GM12878 (cell line): ENCODE results near the gene UFC1. TPM values are rescaled to one million over a fixed set of nuclear protein-coding genes. Genes with fewer than 3 reads are reported as not detected.

ENCODE experiments used
- BRCA1 ChIP-seq: IDR thresholded peaks from 2 replicates; pipeline ENCODE4 v1.6.1; 2011; ENCODE audit warnings: low read depth, low read length, improper control_type of control experiment
- CBFB ChIP-seq: IDR thresholded peaks from 2 replicates; pipeline ENCODE4 v1.6.1; 2016; ENCODE audit warnings: antibody characterized with exemption, low read depth
- CHD1 ChIP-seq: IDR thresholded peaks from 2 replicates; pipeline ENCODE4 v1.6.1; 2012; ENCODE audit warnings: low read depth, low read length, improper control_type of control experiment
- CREM ChIP-seq: IDR thresholded peaks from 2 replicates; pipeline ENCODE4 v1.6.1; 2014; ENCODE audit warnings: antibody characterized with exemption, low read depth
- ETV6 ChIP-seq, 2 experiments: fragments of 450-650 bp in 1 of 2; IDR thresholded peaks in 1 of 2; conservative IDR thresholded peaks in 1 of 2; 2 replicates each; pipeline ENCODE4 v1.6.1; 2014; ENCODE audit warnings: antibody characterized with exemption in 1 of 2, borderline replicate concordance in 1 of 2, low read depth in 1 of 2, mild to moderate bottlenecking in 1 of 2, moderate library complexity in 1 of 2
- FOXK2 ChIP-seq: fragments of 450-650 bp; IDR thresholded peaks from 2 replicates; pipeline ENCODE4 v1.6.1; 2017; ENCODE audit warnings: mild to moderate bottlenecking, moderate library complexity
- FOXM1 ChIP-seq: IDR thresholded peaks from 2 replicates; pipeline ENCODE4 v1.6.1; 2012; ENCODE audit warnings: low read depth, mild to moderate bottlenecking, inconsistent platforms, low read length, moderate library complexity
- GATAD2B ChIP-seq: fragments of 450-650 bp; conservative IDR thresholded peaks from 2 replicates; pipeline ENCODE4 v1.6.1; 2017; ENCODE audit warnings: low read depth, mild to moderate bottlenecking, moderate library complexity
- IKZF2 ChIP-seq, 2 experiments: fragments of 450-650 bp; IDR thresholded peaks; 2 replicates each; pipeline ENCODE4 v1.6.1; 2017; ENCODE audit warnings: mild to moderate bottlenecking in 2 of 2, moderate library complexity in 2 of 2
- JUND ChIP-seq: IDR thresholded peaks from 2 replicates; pipeline ENCODE4 v1.6.1; 2012; ENCODE audit warnings: low read depth, mild to moderate bottlenecking, low read length, improper control_type of control experiment, moderate library complexity
- MEF2A ChIP-seq: IDR thresholded peaks from 2 replicates; pipeline ENCODE4 v1.6.1; 2011; ENCODE audit warnings: low read depth, mild to moderate bottlenecking, low read length, moderate library complexity; ENCODE audit not compliant: insufficient read depth
- POLR2A ChIP-seq: IDR thresholded peaks from 2 replicates; pipeline ENCODE4 v1.6.1; 2011; ENCODE audit warnings: low read depth, mild to moderate bottlenecking, low read length
- RAD51 ChIP-seq: fragments of 450-650 bp; IDR thresholded peaks from 2 replicates; pipeline ENCODE4 v1.6.1; 2016; ENCODE audit warnings: moderate library complexity, mild to moderate bottlenecking, inconsistent platforms
- RFX5 ChIP-seq: IDR thresholded peaks from 2 replicates; pipeline ENCODE4 v1.6.1; 2011; ENCODE audit warnings: low read depth, low read length, improper control_type of control experiment
- RUNX3 ChIP-seq: IDR thresholded peaks from 2 replicates; pipeline ENCODE4 v1.6.1; 2012; ENCODE audit warnings: low read length, inconsistent platforms
- SP1 ChIP-seq: IDR thresholded peaks from one replicate; pipeline ENCODE4 v1.6.1; 2011; ENCODE audit warnings: low read depth, low read length
- TAF1 ChIP-seq: IDR thresholded peaks from 2 replicates; pipeline ENCODE4 v1.6.1; 2011; ENCODE audit warnings: mild to moderate bottlenecking, low read depth, low read length, borderline replicate concordance
- TCF3 ChIP-seq: IDR thresholded peaks from 2 replicates; pipeline ENCODE4 v1.6.1; 2012; ENCODE audit warnings: low read depth, mild to moderate bottlenecking, low read length, borderline replicate concordance; ENCODE audit not compliant: insufficient read depth
- ZNF207 ChIP-seq: fragments of 450-650 bp; IDR thresholded peaks from 2 replicates; pipeline ENCODE4 v1.6.1; 2014; ENCODE audit warnings: antibody characterized with exemption, mild to moderate bottlenecking, borderline replicate concordance
- ZNF274 ChIP-seq: IDR thresholded peaks from one replicate; pipeline ENCODE4 v1.8.0; 2011; ENCODE audit not compliant: insufficient read length, insufficient read depth
- ZNF384 ChIP-seq: IDR thresholded peaks from 2 replicates; pipeline ENCODE4 v1.6.1; 2012; ENCODE audit warnings: low read depth, mild to moderate bottlenecking, low read length, improper control_type of control experiment, borderline replicate concordance
- ZZZ3 ChIP-seq: IDR thresholded peaks from 2 replicates; pipeline ENCODE4 v1.6.1; 2011; ENCODE audit warnings: low read depth; ENCODE audit not compliant: control insufficient read depth, insufficient read length
- polyA plus RNA-seq, 11 experiments: library from polyadenylated mRNA; depleted of rRNA in 4 of 11; unstranded in 6 of 11; stranded (reverse) in 5 of 11; fragments of >200 nt; fragmentation: Nextera tagmentation in 4 of 11; fragmentation: Illumina TruSeq in 1 of 11; extraction: Ambion mirVana in 4 of 11; extraction: Trizol in 1 of 11; gene quantifications; 1 replicate in 1 of 11; 2 replicates in 10 of 11; pipeline versions ENCODE4 v1.2.1 to v1.2.3, GENCODE V29; 2011 to 2016; ENCODE audit warnings: inconsistent platforms in 2 of 11, missing spikeins in 2 of 11, low read depth in 1 of 11
- total RNA-seq, 4 experiments: library from RNA; depleted of rRNA in 3 of 4; stranded (reverse); fragments of >200 nt in 3 of 4; fragmentation: Illumina TruSeq in 1 of 4; extraction: Trizol in 1 of 4; gene quantifications; 2 replicates each; pipeline versions ENCODE4 v1.2.1 to v1.2.3, GENCODE V29; 2013 to 2021
- TF ChIP-seq, protein P1 (sequence below): fragments of 450-650 bp; IDR thresholded peaks from 2 replicates; pipeline ENCODE4 v1.6.1; 2014; ENCODE audit warnings: mild to moderate bottlenecking
- TF ChIP-seq, protein P2 (sequence below): fragments of 450-650 bp; IDR thresholded peaks from 2 replicates; pipeline ENCODE4 v1.6.1; 2017; ENCODE audit warnings: mild to moderate bottlenecking
- TF ChIP-seq, protein P3 (sequence below): IDR thresholded peaks from 2 replicates; pipeline ENCODE4 v1.6.1; 2011; ENCODE audit warnings: low read depth, mild to moderate bottlenecking, low read length, moderate library complexity, borderline replicate concordance; ENCODE audit errors: extremely low read depth
- TF ChIP-seq, protein P4 (sequence below): IDR thresholded peaks from 2 replicates; pipeline ENCODE4 v1.6.1; 2011; ENCODE audit warnings: borderline replicate concordance, low read depth, mild to moderate bottlenecking, moderate library complexity, mixed read lengths, low read length; ENCODE audit not compliant: insufficient read depth; ENCODE audit errors: extremely low read length
- TF ChIP-seq, protein P5 (sequence below): fragments of 450-650 bp; IDR thresholded peaks from 2 replicates; pipeline ENCODE4 v1.6.1; 2016; ENCODE audit warnings: mild to moderate bottlenecking

UFC1 gene
- total and polyA plus RNA-seq, 10 of the 15 experiments (the other 5 are each of a cell fraction or from before 2014, with no cell fraction given), result 95.9 to 239 (median 151) TPM

DNA sequence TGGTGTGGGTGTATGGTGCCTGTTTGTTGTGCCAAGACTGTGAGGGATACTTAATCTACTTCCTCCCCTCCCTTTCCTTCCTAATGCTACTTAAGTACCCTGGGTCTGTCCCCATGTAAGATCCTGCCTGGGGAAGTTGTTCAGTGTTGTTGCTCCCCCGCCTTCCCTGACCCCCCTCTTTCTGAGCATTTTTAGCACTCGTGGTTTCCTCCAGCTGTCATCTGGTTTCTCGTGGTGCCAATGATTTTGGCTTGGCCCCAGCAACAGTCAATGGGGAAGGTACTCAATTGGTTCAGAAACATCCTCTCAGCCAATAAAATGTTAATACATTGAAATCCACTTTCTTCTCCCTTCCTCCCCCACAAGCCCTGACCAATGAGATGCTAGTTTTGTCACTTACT is 31.5 kb downstream of the UFC1 start (continued):
- TF ChIP-seq BRCA1, result no peak
- TF ChIP-seq MEF2A, result peak; percentile 93
- peak; percentile 42; the same call in 1 of the 2 replicates for TF ChIP-seq POLR2A
- TF ChIP-seq, protein P1, sequence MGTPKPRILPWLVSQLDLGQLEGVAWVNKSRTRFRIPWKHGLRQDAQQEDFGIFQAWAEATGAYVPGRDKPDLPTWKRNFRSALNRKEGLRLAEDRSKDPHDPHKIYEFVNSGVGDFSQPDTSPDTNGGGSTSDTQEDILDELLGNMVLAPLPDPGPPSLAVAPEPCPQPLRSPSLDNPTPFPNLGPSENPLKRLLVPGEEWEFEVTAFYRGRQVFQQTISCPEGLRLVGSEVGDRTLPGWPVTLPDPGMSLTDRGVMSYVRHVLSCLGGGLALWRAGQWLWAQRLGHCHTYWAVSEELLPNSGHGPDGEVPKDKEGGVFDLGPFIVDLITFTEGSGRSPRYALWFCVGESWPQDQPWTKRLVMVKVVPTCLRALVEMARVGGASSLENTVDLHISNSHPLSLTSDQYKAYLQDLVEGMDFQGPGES, result no peak; the same call in 1 of the 2 replicates
- TF ChIP-seq SP1, result peak; percentile 69
- TF ChIP-seq TCF3, result peak; percentile 73; the same call in 1 of the 2 replicates
- TF ChIP-seq, protein P2, sequence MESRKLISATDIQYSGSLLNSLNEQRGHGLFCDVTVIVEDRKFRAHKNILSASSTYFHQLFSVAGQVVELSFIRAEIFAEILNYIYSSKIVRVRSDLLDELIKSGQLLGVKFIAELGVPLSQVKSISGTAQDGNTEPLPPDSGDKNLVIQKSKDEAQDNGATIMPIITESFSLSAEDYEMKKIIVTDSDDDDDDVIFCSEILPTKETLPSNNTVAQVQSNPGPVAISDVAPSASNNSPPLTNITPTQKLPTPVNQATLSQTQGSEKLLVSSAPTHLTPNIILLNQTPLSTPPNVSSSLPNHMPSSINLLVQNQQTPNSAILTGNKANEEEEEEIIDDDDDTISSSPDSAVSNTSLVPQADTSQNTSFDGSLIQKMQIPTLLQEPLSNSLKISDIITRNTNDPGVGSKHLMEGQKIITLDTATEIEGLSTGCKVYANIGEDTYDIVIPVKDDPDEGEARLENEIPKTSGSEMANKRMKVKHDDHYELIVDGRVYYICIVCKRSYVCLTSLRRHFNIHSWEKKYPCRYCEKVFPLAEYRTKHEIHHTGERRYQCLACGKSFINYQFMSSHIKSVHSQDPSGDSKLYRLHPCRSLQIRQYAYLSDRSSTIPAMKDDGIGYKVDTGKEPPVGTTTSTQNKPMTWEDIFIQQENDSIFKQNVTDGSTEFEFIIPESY, result no peak
- TF ChIP-seq, protein P3, sequence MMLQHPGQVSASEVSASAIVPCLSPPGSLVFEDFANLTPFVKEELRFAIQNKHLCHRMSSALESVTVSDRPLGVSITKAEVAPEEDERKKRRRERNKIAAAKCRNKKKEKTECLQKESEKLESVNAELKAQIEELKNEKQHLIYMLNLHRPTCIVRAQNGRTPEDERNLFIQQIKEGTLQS, result no peak
- peak; percentile 12; the same call in 1 of the 2 replicates for TF ChIP-seq JUND
- peak; percentile 85; the same call in 1 of the 2 replicates for TF ChIP-seq FOXK2
- peak; percentile 18; the same call in 1 of the 2 replicates for TF ChIP-seq TAF1
- no peak for TF ChIP-seq ZZZ3
- TF ChIP-seq, protein P4, sequence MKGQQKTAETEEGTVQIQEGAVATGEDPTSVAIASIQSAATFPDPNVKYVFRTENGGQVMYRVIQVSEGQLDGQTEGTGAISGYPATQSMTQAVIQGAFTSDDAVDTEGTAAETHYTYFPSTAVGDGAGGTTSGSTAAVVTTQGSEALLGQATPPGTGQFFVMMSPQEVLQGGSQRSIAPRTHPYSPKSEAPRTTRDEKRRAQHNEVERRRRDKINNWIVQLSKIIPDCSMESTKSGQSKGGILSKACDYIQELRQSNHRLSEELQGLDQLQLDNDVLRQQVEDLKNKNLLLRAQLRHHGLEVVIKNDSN, result no peak
- TF ChIP-seq CBFB, result peak; percentile 84
- TF ChIP-seq IKZF2 (IDR thresholded peaks at IDR 0.05), result peak in 1 of 2 experiments; percentile 65; a peak in 3 of 4 replicates
- TF ChIP-seq ZNF274, result no peak
- TF ChIP-seq FOXM1, result peak; percentile 76
- no peak for TF ChIP-seq ZNF207
- TF ChIP-seq RUNX3, result peak; percentile 96
- peak in 1 of 2 experiments; percentile 75; a peak in 2 of 4 replicates for TF ChIP-seq ETV6 (conservative IDR thresholded peaks at IDR 0.05 in 1 of 2, IDR thresholded peaks at IDR 0.05 in 1 of 2; ENCODE audit: borderline replicate concordance in 1 of 2, low read depth in 1 of 2)
- peak; percentile 74; the same call in 1 of the 2 replicates for TF ChIP-seq CREM
- TF ChIP-seq RAD51, result peak; percentile 59; the same call in 1 of the 2 replicates
- TF ChIP-seq, protein P5, sequence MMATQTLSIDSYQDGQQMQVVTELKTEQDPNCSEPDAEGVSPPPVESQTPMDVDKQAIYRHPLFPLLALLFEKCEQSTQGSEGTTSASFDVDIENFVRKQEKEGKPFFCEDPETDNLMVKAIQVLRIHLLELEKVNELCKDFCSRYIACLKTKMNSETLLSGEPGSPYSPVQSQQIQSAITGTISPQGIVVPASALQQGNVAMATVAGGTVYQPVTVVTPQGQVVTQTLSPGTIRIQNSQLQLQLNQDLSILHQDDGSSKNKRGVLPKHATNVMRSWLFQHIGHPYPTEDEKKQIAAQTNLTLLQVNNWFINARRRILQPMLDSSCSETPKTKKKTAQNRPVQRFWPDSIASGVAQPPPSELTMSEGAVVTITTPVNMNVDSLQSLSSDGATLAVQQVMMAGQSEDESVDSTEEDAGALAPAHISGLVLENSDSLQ, result peak; percentile 57; the same call in 1 of the 2 replicates
- TF ChIP-seq GATAD2B, result no peak
- TF ChIP-seq ZNF384, result no peak
- no peak for TF ChIP-seq CHD1
- TF ChIP-seq RFX5, result peak; percentile 98
